Stimulated activated CD8-positive, alpha-beta memory T cell treated with anti-CD3 and anti-CD28 coated beads, Interleukin-2, amount 100 ng/mL, for 48 hours (primary cell): ENCODE data around the gene MAMDC2.

ENCODE experiments used
- DNase-seq, 2 donors: peaks; one replicate each; pipeline ENCODE4 v3.0.0-alpha.2; 2020; ENCODE audit warnings: low read depth in 2 of 2

The MAMDC2 gene, protein sequence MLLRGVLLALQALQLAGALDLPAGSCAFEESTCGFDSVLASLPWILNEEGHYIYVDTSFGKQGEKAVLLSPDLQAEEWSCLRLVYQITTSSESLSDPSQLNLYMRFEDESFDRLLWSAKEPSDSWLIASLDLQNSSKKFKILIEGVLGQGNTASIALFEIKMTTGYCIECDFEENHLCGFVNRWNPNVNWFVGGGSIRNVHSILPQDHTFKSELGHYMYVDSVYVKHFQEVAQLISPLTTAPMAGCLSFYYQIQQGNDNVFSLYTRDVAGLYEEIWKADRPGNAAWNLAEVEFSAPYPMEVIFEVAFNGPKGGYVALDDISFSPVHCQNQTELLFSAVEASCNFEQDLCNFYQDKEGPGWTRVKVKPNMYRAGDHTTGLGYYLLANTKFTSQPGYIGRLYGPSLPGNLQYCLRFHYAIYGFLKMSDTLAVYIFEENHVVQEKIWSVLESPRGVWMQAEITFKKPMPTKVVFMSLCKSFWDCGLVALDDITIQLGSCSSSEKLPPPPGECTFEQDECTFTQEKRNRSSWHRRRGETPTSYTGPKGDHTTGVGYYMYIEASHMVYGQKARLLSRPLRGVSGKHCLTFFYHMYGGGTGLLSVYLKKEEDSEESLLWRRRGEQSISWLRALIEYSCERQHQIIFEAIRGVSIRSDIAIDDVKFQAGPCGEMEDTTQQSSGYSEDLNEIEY

DNA sequence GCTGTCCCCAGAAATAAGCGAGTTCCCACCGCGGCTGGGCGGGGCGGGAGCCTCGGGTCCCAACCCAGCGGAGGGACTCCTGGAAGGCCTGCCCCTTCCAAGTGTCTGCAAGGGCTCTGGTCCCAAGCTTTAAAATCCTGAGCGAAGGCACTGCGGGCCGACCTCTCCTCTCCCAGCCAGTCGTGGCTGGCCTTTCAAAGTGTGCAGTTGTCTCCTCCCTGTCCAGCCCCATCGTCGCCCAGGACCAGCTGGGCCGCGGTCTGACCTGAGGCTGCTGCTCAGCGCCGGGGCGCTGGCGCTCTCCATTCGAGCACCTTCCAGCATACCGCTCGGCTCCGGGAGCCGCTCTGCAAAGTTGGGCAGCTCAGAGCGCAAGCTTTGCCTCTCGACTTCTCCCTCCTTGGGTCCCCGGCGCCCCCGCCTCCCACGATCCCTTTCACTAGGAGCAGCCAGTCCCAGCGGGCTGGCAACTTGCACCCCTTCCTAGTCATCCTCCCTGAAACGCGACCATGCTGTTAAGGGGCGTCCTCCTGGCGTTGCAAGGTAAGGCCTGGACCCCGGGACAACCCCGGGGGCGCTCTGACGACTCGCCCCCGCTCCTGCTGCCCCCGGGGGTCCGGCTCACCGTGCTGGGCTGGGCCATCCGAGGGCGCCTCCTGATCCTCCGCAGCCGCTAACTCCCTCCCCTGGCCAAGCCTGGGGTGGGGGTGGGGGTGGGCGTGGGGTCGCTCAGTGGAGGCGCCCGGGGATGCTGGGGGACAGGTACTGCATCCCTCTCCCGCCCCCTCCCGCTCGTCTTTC is at the start of gene MAMDC2:
TSS of gene MAMDC2 (plus strand) at position 160 of the 801 bp plus-strand sequence. CDS start at position 510, 350 bp downstream.
- DNase-seq: no peak

GRCh38 chr9:69995846-69996245 is 47.8 kb upstream of the MAMDC2 start:
- DNase-seq: no peak

GRCh38 chr9:69996967-69997366 is 46.7 kb upstream of the MAMDC2 start:
- no peak for DNase-seq

DNA sequence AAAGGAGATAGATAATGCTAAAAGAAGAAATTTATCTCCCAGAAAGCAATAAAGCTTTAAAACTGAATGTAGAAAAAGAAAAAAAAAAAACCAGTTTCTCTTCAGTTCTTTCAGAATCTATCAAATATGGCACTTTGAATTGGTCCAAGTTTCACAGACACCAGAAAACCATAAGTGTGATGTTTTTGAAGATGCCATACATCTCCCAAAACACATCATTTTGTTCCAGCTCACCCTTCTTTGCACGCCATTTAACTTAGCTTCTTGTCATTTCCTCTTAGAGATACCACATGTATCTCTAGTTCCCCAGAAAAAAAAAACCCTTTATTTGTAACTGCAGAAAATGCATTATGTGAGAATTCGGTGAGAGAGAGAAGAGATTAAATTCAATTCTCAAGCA is 46.1 kb upstream of the MAMDC2 start:
- no peak for DNase-seq

- no peak for DNase-seq
These were observed 44.3 kb upstream of the MAMDC2 start for GRCh38 chr9:69999315-69999714.

DNA sequence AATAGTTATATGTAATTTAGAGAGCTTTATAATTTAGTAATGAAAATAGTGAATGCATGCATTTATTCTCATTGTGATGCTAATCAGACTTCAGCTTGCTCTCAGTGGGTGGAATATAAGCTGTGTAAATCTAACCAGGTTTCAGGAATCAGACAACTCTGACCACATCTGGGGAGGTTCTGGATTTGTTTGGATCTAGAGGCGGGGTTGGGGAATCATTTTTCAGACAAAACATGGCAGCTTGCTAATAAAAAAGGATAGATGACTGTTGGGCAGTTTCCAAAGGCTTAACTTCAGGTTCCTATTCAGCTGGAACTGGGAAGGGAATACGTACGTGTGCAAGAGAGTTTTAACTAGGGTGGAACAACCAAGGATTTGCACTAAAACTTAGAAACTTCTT is 43.2 kb upstream of the MAMDC2 start:
- DNase-seq: no peak

- no peak for DNase-seq
These were observed 39.5 kb upstream of the MAMDC2 start for GRCh38 chr9:70003901-70004714.

DNA sequence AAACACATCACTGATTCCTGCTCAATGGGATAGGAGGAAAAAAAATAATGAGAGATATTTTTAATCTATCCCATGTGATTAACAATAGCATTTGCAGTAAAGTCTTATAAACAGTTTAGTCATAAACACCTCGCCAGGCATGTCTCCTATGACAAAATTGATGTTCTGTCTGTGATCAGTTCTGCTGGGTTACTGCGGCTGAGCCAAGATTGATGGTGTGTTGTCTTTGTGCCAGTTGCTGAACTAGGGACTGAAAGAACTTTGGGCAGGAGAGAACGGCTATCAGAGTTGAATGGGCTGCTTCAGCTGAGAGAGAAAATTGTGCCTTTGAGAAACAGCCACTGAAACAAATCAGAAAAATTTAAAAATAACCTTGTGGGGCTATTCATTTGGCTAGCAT is 37.3 kb upstream of the MAMDC2 start:
- DNase-seq: no peak

DNA sequence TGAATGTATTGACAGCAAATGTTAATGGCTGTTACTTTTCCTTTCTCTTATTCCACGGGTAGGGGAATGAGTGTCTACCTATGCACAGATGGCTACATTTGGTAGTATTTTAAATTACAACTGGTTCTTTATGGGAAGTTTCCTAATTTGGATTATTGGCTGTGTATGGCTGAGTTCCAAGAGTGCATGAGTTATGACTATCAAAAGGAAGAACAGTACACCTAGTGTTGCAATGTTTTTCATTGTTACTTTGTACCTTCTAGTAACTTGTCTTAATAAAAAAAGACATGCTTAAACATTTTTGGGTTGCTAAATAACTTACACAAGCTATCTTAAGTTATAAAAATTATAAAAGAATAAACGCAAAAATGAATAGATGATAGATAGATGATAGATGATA is 35.8 kb upstream of the MAMDC2 start:
- no peak for DNase-seq

GRCh38 chr9:70010015-70010414 is 33.6 kb upstream of the MAMDC2 start:
- no peak for DNase-seq

DNA sequence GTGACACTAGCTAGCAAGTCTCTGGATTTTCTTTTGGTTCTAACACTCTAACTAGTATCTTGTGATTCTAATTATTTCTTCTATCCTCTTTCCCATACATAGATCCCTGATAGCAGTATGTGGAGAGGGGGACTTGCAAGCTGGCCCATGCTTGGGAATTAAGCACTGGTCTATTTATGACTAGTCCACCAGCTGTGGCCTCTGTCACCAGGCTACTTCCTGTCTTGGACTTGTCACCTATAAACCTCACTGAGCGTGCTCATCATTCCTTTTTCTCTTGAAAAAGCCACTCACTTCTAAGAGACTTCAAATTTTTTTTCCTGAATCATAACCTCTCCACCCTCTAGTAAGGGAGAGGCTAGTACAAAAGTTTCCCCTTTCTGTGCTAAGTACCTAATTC is 32.3 kb upstream of the MAMDC2 start:
- no peak for DNase-seq

- DNase-seq: no peak
These were observed 31.1 kb upstream of the MAMDC2 start for GRCh38 chr9:70012569-70012968.

DNA sequence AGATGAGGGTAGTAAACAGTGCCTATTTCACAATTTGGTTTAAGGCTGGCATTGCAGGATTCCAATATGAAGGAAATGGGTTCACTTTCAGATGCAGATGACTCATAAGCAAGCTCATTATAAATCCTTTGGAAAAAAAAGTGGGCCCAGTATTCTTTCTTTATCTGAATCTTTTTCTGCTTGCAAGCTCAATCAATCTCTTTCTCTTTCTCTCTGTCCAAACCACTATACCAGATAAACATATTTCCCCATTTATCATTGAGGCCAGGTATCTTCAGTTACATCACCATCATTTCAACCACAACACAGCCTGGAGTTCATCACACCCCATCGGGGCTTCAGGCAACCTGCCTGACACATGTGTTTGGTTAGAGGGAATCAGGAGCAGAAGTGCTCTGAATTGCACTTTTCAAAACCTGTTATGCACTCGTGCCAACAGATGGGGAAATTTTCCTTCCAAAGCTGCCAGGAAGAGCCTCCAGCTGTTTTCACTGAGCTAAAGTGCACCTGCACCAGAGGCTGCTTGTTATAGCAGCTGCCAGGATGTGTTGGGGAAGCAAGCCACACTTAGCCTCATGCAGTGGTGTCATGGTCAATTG is 30.0 kb upstream of the MAMDC2 start:
- no peak for DNase-seq

- DNase-seq: no peak
These were observed 28.5 kb upstream of the MAMDC2 start for GRCh38 chr9:70015099-70015498.

GRCh38 chr9:70020217-70020616 is 23.4 kb upstream of the MAMDC2 start:
- DNase-seq: no peak

- no peak for DNase-seq
These were observed 22.6 kb upstream of the MAMDC2 start for GRCh38 chr9:70020991-70021571.

DNA sequence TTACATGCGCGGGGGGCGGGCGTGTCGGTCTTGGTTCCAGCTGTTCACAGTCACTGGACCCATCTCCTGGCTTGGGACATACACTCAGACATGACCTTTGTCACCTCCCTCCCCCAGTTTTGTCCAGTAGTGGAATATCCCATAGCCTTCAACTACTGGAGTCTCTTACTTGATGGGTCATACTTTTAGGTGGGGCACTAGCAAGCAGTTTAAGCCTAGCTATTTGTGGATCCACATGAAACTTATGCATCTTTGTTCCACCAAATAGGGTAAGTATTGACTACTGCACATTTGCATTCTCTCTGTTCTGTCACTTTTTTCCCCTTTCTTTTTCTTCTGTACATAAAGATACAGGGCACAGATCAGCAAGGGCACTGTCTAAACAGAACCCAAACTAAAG is 15.4 kb upstream of the MAMDC2 start:
- no peak for DNase-seq

GRCh38 chr9:70030156-70030555 is 13.5 kb upstream of the MAMDC2 start:
- DNase-seq: no peak

DNA sequence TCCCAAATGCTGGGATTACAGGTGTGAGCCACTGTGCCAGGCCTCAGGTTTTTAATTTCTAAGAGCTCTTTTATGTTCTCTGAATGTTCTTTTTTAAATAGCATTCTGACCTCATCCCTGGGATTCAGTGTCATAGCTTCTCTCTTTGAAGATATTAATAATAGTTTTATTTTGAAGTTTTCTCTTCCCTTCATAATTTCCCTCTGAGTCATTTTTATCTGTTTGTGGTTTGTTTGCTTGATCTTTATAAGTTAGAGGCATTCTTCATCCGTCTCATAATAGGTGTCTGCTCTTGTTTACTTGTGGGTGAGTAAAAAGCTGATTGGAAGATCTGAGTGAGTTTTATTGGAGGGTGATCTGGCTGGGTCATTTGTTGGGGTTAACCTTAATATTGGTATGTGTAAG is 12.5 kb upstream of the MAMDC2 start:
- no peak for DNase-seq

DNA sequence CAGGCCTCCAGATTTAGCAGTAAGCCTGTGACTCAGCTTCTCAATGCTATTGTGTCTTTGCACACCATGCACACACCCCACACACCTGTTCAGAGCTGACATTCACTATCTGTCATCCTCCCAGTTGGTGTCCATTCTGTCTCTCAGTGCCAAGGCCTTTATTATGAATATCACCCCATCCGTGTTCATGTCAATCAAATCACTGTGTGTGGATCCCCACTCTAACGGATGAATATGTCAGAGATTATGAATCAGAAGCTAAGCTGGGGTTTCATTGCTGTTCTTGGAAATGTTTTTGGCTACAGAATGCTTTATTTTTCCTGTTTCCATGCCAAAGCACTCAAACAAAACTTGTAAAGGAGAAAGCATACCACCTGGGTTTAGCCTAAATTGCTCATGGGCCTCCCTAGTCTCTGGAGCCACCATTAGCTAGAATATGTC is 9.4 kb upstream of the MAMDC2 start:
- DNase-seq: no peak

- DNase-seq: no peak
These were observed 8.0 kb upstream of the MAMDC2 start for GRCh38 chr9:70035691-70036090.
